NCI-H2029 (cell line): Measurements from ENCODE around the gene RGL1.

ENCODE experiments used
- DNase-seq: peaks from one replicate; lab custom pipeline; 2025; lab: John Stamatoyannopoulos, UW

RGL1 gene

GRCh38 chr1:183957216-183957830, 152.4 kb downstream of the RGL1 start:
- no peak for DNase-seq

DNA sequence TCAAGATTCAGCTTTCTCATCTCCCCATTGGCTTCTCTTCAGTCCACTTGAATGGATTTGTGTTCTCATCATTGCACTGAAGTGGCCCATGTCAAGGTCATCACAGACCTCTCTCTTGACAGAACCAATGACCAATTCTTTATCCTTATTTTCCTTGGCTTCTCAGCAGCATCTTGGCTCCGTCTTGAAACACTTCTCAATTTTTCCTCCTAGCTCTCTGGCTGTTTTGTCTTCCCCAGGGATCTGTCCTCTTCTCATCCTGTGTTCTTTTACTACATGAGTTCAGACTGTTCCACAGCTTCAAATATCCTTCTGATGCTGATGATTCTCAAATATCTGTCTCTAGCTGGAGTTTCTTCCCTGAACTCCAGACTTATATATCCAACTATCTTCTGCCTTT, 154.0 kb downstream of the RGL1 start:
- no peak for DNase-seq

DNA sequence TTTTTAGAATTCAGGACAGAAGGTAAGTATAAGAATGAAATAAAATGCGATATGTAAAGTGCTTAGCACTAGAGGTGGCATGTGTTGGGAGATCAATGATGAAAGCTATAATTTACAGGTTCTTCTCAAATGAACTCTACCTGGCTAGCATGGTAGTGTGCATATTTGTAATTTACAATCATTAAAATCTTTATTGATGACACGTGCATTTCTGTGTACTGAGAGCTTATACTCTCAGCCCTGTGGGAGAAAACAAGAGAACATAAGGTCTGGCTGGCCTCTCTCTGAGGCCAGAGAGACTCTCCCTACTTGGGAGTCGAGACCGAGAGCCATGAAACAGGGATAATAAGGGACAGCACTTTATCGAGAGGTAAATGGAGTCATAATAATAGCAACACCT, 156.2 kb downstream of the RGL1 start:
- no peak for DNase-seq

DNA sequence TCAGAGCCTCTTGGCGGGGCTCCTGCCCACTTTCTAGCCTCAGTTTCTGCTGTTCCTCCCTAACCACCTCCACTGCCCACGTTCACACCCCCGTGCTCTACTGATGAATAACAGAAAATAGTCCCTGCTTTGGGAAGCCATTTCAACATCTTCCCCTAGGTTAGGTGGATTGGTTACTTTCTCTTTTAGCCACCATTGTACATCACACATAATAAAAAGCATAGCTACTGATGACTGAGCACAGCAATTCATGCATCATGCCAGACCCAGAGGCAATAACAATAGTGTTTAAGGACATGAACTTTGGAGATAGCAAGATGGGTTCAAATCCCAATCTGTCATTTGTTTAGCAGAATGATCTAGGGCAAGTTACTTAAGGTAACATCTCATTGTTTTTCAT, 158.0 kb downstream of the RGL1 start:
- no peak for DNase-seq

GRCh38 chr1:183965726-183966125, 160.8 kb downstream of the RGL1 start:
- DNase-seq: no peak

DNA sequence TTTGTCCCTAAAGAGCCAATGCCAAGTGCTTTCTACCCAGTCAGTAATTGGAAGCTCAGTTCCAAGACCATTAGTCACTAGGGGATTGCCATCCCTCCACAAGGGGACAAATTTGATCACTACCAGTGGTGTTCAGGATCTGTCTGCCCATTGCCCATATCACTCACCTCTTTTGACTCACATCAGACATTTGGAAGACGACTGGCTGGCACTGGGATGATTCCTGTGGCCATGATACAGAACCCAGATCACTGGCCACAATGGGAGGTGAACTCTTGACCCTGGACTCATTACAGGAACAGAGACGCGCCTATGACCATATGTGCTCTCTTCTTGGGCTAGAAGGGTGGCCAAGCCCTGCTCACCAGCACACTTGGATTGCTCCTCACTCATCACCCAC, 161.6 kb downstream of the RGL1 start:
- DNase-seq: no peak

DNA sequence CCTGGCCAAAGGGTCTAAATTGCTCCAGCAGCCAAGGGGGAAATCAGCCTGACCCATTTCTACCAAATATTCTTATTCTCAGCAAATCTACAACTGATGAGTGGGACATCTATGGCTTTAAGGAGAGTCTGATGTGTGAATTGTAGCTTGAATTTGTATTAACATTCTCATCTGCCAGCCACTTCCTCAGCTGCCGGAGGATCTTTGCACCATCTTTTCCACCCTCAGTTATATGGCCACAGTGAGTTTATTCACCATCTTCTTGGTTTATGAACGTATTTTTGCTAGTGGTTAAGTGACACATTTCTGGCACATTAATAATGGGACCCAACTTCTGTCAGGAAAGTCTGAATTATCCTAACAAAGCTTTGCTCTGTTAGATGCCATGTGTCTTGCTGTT, 163.0 kb downstream of the RGL1 start:
- DNase-seq: no peak

DNA sequence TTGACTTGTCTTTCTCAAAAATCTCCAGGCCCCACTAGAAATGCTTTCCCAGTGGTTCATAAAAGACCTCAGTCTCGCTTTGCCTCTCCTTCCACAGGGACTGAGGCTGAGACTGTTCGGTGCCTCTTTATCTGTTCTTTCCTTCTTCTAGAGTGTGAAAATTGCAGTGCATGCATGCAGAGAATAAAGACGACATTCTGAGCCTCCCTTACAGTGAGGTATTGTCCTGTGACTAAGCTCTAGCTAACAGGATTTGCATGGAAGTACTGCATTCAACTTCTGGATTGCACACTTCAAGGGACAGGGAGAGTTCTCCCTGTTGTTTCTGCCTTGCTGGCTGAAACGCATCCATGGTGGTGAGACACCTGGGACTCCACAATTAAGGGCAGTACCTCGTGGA, 163.5 kb downstream of the RGL1 start:
- no peak for DNase-seq

DNA sequence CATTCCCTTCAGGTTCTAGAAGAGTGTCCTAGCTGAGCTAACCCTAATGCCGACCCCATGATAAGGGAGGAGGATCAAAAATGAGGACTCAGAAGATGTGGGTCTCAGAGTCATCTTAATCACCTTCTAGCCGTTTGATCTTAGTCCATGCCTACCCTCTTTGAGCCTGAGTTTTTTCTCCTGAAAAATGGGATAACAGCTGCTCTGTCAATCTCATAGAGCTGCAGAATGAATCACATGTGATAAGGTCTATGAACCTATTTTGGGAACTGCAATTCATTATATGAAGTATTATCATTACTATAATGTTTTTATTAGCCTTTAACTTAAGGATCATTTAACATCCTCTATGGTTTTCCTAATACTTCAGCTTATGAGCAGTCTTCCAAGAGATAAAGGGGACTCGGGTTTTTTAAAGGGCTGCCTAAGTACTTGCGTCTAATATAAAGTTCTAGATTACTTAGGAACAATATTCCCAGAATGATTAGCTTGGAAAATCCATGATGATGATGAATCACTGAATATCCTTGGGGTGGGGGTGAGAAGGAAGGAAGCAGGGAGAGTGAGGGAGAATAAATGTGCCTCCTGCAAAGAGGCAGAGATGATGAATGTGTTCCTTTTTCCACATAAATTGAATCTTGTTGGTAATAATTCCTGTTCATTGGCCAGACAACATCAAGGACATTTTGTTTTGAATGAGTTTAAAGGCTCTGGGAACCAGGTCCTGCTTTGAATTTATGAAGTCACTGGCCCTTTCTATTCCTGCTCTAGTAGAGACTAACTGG, 165.8 kb downstream of the RGL1 start:
- DNase-seq: no peak

- DNase-seq: no peak
Measured at GRCh38 chr1:183975651-183976050, 170.7 kb downstream of the RGL1 start.

GRCh38 chr1:183977717-183978116, 172.8 kb downstream of the RGL1 start:
- DNase-seq: no peak
